ENCODE results near the gene ZNF398.

GRCh38 chr7:149161241-149161848, 14.1 kb downstream of the ZNF398 start:
- TF ChIP-seq CTCF (IDR thresholded peaks at IDR 0.05) (no peak), POLR2A (IDR thresholded peaks at IDR 0.05) (no peak)

Measured in body of pancreas (tissue), 4 donors.